HepG2 (cell line): ENCODE data around the gene APOC1. TPM values are rescaled to one million over a fixed set of nuclear protein-coding genes. Genes with fewer than 3 reads are reported as not detected.
A peak's percentile ranks its signal among the peaks of the same experiment; 100 is the strongest.

Experiments
- ADNP ChIP-seq: sonication (generic); formaldehyde crosslinking; IDR thresholded peaks from 2 replicates; pipeline ENCODE4 v1.4.0; 2020; ENCODE audit warnings: missing genetic modification reagents
- AHR ChIP-seq: IDR thresholded peaks from 2 replicates; pipeline ENCODE4 v1.6.1; 2018; ENCODE audit warnings: missing genetic modification reagents, missing compliant biosample characterization
- ARNT2 ChIP-seq: sonication (generic); formaldehyde crosslinking; IDR thresholded peaks from 2 replicates; pipeline ENCODE4 v1.8.0; 2022; ENCODE audit warnings: mild to moderate bottlenecking, low read depth, missing genetic modification reagents, moderate library complexity
- CENPX ChIP-seq: sonication (generic); formaldehyde crosslinking; IDR thresholded peaks from 2 replicates; pipeline ENCODE4 v1.9.0; 2021; ENCODE audit warnings: mild to moderate bottlenecking, missing genetic modification reagents, moderate library complexity
- DMAP1 ChIP-seq: IDR thresholded peaks from 2 replicates; pipeline ENCODE4 v1.6.1; 2016
- FOXA1 ChIP-seq, 2 experiments: fragments of 450-650 bp in 1 of 2; sonication (generic) in 1 of 2; formaldehyde crosslinking in 1 of 2; IDR thresholded peaks; 2 replicates each; pipeline versions ENCODE4 v1.4.0 to v1.6.1; 2016 to 2020; ENCODE audit warnings: missing genetic modification reagents in 1 of 2
- GATAD2A ChIP-seq: IDR thresholded peaks from 2 replicates; pipeline ENCODE4 v1.6.1; 2016
- HOXD1 ChIP-seq: sonication (generic); formaldehyde crosslinking; IDR thresholded peaks from 2 replicates; pipeline ENCODE4 v1.5.0; 2020; ENCODE audit warnings: missing genetic modification reagents
- RBFOX2 ChIP-seq: fragments of 200-400 bp; formaldehyde crosslinking; IDR thresholded peaks from 2 replicates; pipeline ENCODE4 v1.6.1; 2017; ENCODE audit warnings: low read depth, mild to moderate bottlenecking, low read length
- SAP130 ChIP-seq: IDR thresholded peaks from 2 replicates; pipeline ENCODE4 v1.6.1; 2016; ENCODE audit warnings: low read depth
- SRF ChIP-seq: IDR thresholded peaks from 2 replicates; pipeline ENCODE4 v1.6.1; 2011; ENCODE audit warnings: mild to moderate bottlenecking, low read depth, low read length, moderate library complexity
- XRCC5 ChIP-seq: fragments of 200-400 bp; formaldehyde crosslinking; optimal IDR thresholded peaks from 2 replicates; pipeline ENCODE3; 2017; ENCODE audit warnings: mild to moderate bottlenecking, low read length
- ZNF136 ChIP-seq: sonication (generic); formaldehyde crosslinking; IDR thresholded peaks from 2 replicates; pipeline ENCODE4 v1.8.1; 2022; ENCODE audit warnings: low read depth, mild to moderate bottlenecking, moderate library complexity, missing genetic modification reagents
- ZNF382 ChIP-seq: sonication (generic); formaldehyde crosslinking; IDR thresholded peaks from 2 replicates; pipeline ENCODE4 v1.5.0; 2020; ENCODE audit warnings: missing genetic modification reagents, mild to moderate bottlenecking, borderline replicate concordance
- polyA plus RNA-seq, 8 experiments: library from polyadenylated mRNA; depleted of rRNA in 3 of 8; stranded (reverse) in 7 of 8; unstranded in 1 of 8; fragments of >200 nt; fragmentation: Illumina TruSeq in 4 of 8; extraction: Trizol in 4 of 8; gene quantifications; 2 replicates each; pipeline versions ENCODE4 v1.2.1 to v1.2.3, GENCODE V29; 2011 to 2016; ENCODE audit warnings: low read depth in 4 of 8, missing spikeins in 1 of 8, mixed read lengths in 1 of 8; ENCODE audit not compliant: insufficient read depth in 1 of 8
- total RNA-seq, 5 experiments: library from RNA; depleted of rRNA; stranded (reverse); fragments of >200 nt; fragmentation: Illumina TruSeq; extraction: Trizol; gene quantifications; 2 replicates each; pipeline ENCODE4 v1.2.3, GENCODE V29; 2016; ENCODE audit warnings: low read depth in 1 of 5
- TF ChIP-seq, protein P1 (sequence below): sonication (generic); formaldehyde crosslinking; IDR thresholded peaks from 2 replicates; pipeline ENCODE4 v1.4.0; 2020; ENCODE audit warnings: low read depth, missing genetic modification reagents
- TF ChIP-seq, protein P2 (sequence below): sonication (generic); formaldehyde crosslinking; IDR thresholded peaks from 2 replicates; pipeline ENCODE4 v1.4.0; 2020; ENCODE audit warnings: missing genetic modification reagents
- TF ChIP-seq, protein P3 (sequence below): IDR thresholded peaks from 2 replicates; pipeline ENCODE4 v1.6.1; 2016; ENCODE audit warnings: missing compliant biosample characterization, missing genetic modification reagents, borderline replicate concordance
- TF ChIP-seq, protein P4 (sequence below): sonication (generic); formaldehyde crosslinking; IDR thresholded peaks from 2 replicates; pipeline ENCODE4 v1.4.0; 2020; ENCODE audit warnings: missing genetic modification reagents
- TF ChIP-seq, protein P5 (sequence below): IDR thresholded peaks from 2 replicates; pipeline ENCODE4 v1.6.1; 2016; ENCODE audit warnings: missing biosample characterization, missing genetic modification reagents, low read depth
- TF ChIP-seq, protein P6 (sequence below): sonication (generic); formaldehyde crosslinking; IDR thresholded peaks from 2 replicates; pipeline ENCODE4 v1.8.0; 2022; ENCODE audit warnings: missing genetic modification reagents, mild to moderate bottlenecking, moderate library complexity, borderline replicate concordance

APOC1 gene
- total and polyA plus RNA-seq, 2 of the 13 experiments (the other 11 are each of a cell fraction or from before 2014, with no cell fraction given): 600 to 1,235 TPM

DNA sequence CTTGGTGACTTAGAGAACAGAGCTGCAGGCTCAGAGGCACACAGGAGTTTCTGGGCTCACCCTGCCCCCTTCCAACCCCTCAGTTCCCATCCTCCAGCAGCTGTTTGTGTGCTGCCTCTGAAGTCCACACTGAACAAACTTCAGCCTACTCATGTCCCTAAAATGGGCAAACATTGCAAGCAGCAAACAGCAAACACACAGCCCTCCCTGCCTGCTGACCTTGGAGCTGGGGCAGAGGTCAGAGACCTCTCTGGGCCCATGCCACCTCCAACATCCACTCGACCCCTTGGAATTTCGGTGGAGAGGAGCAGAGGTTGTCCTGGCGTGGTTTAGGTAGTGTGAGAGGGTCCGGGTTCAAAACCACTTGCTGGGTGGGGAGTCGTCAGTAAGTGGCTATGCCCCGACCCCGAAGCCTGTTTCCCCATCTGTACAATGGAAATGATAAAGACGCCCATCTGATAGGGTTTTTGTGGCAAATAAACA, 9.9 kb downstream of the APOC1 start (continued):
- TF ChIP-seq, protein P1, sequence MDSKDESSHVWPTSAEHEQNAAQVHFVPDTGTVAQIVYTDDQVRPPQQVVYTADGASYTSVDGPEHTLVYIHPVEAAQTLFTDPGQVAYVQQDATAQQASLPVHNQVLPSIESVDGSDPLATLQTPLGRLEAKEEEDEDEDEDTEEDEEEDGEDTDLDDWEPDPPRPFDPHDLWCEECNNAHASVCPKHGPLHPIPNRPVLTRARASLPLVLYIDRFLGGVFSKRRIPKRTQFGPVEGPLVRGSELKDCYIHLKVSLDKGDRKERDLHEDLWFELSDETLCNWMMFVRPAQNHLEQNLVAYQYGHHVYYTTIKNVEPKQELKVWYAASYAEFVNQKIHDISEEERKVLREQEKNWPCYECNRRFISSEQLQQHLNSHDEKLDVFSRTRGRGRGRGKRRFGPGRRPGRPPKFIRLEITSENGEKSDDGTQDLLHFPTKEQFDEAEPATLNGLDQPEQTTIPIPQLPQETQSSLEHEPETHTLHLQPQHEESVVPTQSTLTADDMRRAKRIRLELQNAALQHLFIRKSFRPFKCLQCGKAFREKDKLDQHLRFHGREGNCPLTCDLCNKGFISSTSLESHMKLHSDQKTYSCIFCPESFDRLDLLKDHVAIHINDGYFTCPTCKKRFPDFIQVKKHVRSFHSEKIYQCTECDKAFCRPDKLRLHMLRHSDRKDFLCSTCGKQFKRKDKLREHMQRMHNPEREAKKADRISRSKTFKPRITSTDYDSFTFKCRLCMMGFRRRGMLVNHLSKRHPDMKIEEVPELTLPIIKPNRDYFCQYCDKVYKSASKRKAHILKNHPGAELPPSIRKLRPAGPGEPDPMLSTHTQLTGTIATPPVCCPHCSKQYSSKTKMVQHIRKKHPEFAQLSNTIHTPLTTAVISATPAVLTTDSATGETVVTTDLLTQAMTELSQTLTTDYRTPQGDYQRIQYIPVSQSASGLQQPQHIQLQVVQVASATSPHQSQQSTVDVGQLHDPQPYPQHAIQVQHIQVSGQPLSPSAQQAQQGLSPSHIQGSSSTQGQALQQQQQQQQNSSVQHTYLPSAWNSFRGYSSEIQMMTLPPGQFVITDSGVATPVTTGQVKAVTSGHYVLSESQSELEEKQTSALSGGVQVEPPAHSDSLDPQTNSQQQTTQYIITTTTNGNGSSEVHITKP (CRISPR knock-in tag): peak; percentile 84
- TF ChIP-seq, protein P2, sequence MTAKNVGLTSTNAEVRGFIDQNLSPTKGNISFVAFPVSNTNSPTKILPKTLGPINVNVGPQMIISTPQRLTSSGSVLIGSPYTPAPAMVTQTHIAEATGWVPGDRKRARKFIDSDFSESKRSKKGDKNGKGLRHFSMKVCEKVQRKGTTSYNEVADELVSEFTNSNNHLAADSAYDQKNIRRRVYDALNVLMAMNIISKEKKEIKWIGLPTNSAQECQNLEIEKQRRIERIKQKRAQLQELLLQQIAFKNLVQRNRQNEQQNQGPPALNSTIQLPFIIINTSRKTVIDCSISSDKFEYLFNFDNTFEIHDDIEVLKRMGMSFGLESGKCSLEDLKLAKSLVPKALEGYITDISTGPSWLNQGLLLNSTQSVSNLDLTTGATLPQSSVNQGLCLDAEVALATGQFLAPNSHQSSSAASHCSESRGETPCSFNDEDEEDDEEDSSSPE (CRISPR knock-in tag): peak; percentile 57; the same call in 1 of the 2 replicates
- TF ChIP-seq ZNF136 (CRISPR knock-in tag) (peak; percentile 41; the same call in 1 of the 2 replicates), RBFOX2 (peak; percentile 70), AHR (CRISPR knock-in tag) (peak; percentile 94), SRF (peak; percentile 94), SAP130 (CRISPR knock-in tag) (peak; percentile 96), DMAP1 (peak; percentile 90), ZNF382 (no peak), FOXA1 (IDR thresholded peaks at IDR 0.05) (peak; percentile 67; the same call in 1 of the 2 replicates), FOXA1 (CRISPR knock-in tag; IDR thresholded peaks at IDR 0.05) (peak; percentile 97), XRCC5 (peak; percentile 93), CENPX (CRISPR knock-in tag) (no peak), ARNT2 (CRISPR knock-in tag) (0 out of 2 replicates have a peak, but pooled peaks have one; percentile 59), HOXD1 (CRISPR knock-in tag) (peak; percentile 60; the same call in 1 of the 2 replicates), GATAD2A (CRISPR knock-in tag) (peak; percentile 99), ADNP (0 out of 2 replicates have a peak, but pooled peaks have one; percentile 33)
- TF ChIP-seq, protein P3, sequence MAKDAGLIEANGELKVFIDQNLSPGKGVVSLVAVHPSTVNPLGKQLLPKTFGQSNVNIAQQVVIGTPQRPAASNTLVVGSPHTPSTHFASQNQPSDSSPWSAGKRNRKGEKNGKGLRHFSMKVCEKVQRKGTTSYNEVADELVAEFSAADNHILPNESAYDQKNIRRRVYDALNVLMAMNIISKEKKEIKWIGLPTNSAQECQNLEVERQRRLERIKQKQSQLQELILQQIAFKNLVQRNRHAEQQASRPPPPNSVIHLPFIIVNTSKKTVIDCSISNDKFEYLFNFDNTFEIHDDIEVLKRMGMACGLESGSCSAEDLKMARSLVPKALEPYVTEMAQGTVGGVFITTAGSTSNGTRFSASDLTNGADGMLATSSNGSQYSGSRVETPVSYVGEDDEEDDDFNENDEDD (CRISPR knock-in tag): peak; percentile 56; the same call in 1 of the 2 replicates
- TF ChIP-seq, protein P4, sequence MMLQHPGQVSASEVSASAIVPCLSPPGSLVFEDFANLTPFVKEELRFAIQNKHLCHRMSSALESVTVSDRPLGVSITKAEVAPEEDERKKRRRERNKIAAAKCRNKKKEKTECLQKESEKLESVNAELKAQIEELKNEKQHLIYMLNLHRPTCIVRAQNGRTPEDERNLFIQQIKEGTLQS (CRISPR knock-in tag): peak; percentile 93
- TF ChIP-seq, protein P5, sequence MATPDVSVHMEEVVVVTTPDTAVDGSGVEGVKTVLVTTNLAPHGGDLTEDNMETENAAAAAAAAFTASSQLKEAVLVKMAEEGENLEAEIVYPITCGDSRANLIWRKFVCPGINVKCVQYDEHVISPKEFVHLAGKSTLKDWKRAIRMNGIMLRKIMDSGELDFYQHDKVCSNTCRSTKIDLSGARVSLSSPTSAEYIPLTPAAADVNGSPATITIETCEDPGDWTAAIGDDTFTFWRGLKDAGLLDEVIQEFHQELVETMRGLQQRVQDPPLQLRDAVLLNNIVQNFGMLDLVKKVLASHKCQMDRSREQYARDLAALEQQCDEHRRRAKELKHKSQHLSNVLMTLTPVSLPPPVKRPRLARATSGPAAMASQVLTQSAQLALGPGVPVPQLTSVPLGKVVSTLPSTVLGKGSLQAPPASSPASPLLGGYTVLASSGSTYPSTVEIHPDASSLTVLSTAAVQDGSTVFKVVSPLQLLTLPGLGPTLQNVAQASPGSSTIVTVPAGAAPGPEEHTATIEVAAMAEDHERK (CRISPR knock-in tag): no peak
- TF ChIP-seq, protein P6, sequence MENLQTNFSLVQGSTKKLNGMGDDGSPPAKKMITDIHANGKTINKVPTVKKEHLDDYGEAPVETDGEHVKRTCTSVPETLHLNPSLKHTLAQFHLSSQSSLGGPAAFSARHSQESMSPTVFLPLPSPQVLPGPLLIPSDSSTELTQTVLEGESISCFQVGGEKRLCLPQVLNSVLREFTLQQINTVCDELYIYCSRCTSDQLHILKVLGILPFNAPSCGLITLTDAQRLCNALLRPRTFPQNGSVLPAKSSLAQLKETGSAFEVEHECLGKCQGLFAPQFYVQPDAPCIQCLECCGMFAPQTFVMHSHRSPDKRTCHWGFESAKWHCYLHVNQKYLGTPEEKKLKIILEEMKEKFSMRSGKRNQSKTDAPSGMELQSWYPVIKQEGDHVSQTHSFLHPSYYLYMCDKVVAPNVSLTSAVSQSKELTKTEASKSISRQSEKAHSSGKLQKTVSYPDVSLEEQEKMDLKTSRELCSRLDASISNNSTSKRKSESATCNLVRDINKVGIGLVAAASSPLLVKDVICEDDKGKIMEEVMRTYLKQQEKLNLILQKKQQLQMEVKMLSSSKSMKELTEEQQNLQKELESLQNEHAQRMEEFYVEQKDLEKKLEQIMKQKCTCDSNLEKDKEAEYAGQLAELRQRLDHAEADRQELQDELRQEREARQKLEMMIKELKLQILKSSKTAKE (CRISPR knock-in tag): peak; percentile 99
